VCaP (cell line): Measurements from ENCODE around the gene RNGTT.
A peak's percentile ranks its signal among the peaks of the same experiment; 100 is the strongest.
"Not testable (repeated sequence)": the region's sequence is repeated elsewhere in the genome, so short reads cannot be mapped to it uniquely, and the experiment has no call there.

ENCODE experiments used
- H3K27ac ChIP-seq: fragments of 450-650 bp; 2 replicates; pipeline ENCODE4 v1.5.1; 2017
- TF ChIP-seq, protein P1 (sequence below): fragments of 450-650 bp; conservative IDR thresholded peaks from 2 replicates; pipeline ENCODE4 v1.5.1; 2017; ENCODE audit warnings: mild to moderate bottlenecking, moderate library complexity

The RNGTT gene

DNA sequence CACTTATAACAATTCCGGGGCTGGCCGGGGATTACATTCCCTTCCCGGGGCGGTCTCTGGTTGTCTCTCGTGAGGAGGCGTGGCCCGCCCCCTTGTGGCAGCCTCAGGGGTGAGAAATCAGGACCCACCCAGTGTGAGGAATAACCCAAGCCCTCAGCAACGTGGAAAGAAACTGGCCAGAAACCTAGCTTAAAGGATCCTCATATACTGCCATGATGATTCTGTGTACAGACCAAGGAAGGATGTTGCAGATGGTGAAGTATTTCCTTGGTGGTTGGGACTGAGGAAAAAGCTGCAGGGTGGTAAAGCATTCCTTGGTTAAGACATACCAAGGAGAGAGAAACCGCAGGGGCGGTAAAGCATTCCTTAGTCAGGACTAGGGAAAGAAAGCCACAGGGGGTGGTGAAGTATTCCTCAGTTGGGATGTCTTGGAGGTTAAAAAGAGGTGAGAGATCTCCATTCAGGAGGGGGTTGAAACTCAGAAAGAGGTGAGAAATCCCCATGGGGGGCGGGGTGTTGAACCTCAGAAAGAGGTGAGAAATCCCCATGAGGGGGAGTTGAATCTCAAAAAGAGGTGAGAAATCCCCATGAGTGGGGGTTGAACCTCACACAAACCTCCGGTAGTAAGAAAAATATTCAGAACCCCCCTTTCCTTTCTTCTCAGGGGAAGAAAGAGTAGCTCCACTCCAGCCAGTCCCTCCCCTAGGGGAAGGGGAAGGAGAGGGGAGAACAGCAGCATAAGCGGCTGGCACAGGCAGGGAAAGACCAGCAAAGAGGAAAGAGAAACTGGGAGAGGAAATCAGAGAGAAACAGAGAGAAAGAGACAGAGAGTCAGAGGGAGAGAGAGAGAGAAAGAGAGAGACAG is 238.1 kb downstream of the RNGTT start:
- H3K27ac ChIP-seq: no peak overlapping the region
- TF ChIP-seq, protein P1, sequence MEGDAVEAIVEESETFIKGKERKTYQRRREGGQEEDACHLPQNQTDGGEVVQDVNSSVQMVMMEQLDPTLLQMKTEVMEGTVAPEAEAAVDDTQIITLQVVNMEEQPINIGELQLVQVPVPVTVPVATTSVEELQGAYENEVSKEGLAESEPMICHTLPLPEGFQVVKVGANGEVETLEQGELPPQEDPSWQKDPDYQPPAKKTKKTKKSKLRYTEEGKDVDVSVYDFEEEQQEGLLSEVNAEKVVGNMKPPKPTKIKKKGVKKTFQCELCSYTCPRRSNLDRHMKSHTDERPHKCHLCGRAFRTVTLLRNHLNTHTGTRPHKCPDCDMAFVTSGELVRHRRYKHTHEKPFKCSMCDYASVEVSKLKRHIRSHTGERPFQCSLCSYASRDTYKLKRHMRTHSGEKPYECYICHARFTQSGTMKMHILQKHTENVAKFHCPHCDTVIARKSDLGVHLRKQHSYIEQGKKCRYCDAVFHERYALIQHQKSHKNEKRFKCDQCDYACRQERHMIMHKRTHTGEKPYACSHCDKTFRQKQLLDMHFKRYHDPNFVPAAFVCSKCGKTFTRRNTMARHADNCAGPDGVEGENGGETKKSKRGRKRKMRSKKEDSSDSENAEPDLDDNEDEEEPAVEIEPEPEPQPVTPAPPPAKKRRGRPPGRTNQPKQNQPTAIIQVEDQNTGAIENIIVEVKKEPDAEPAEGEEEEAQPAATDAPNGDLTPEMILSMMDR: 0 out of 2 replicates have a peak, but pooled peaks have one; percentile 5

DNA sequence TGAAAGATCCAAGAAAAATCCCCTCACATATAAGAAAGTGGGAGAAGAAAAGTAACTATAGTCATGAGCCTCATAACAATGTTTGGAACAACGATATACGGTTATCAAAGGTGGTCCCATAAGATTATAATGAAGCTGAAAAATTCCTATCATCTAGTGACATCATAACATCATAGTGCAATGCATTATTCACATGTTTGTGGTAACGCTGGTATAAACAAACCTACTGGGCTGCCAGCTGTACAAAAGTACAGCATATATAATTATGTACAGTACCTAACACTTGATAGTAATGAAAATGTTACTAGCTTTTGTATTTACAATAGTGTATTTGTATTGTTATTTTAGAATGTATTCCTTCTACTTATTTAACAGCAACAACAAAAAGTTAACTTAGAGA is 240.7 kb downstream of the RNGTT start:
- TF ChIP-seq, protein P1: no peak
- H3K27ac ChIP-seq: no peak overlapping the region

DNA sequence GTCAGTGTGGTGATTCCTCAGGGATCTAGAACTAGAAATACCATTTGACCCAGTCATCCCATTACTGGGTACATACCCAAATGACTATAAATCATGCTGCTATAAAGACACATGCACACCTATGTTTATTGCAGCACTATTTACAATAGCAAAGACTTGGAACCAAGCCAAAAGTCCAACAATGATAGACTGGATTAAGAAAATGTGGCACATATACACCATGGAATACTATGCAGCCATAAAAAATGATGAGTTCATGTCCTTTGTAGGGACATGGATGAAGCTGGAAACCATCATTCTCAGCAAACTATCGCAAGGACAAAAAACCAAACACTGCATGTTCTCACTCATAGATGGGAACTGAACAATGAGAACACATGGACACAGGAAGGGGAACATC is 247.0 kb downstream of the RNGTT start:
- H3K27ac ChIP-seq: not testable (repeated sequence)

DNA sequence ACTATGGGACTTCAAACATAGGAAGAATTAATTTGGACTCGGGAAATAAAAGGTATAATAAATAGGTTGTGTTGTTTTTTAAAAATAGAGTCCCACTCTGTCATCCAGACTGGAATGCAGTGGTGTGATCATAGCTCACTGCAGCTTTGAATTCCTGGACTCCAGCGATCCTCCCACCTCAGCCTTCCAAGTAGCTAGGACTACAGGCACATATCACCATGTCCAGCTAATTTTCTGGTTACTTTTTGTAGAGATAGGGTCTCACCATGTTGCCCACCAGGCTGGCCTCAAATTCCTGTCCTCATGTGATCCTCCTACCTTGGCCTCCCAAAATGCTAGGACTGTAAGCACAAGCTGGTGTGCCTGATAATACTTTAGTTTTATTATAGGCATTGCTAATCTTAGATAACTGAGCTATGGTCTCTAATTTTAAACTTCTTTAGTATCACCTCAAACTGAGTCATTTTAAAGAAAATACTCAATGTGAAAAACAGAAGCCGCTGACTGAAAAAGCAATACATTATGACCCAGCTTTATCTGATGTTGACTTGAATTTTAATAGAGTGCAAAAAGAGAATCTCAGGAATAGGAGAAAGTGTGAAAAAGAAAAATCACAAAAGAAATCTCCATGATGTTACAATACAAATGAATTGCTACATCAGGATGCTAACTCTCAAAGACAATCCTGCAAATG is 251.0 kb downstream of the RNGTT start:
- TF ChIP-seq, protein P1: no peak

DNA sequence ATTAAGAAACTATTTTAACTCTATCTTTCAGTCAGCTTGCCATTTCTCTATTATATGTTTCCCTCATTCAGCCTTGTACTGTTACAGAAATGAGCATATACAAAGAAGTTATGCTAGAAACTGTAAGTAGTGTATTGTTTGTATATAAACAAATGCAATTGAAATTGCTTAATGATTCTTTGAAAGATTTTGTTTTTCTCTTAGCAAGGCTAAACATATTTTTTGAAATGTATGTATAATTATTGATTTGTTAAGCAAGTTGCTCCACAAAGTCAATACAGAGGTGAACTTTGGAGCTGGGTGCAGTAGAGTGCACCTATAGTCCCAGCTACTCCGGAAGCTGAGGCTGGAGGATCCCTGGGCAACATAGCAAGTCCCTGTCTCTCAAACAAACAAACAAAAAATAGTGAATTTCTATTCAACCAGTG is 253.6 kb downstream of the RNGTT start:
- TF ChIP-seq, protein P1: no peak
- H3K27ac ChIP-seq: no peak overlapping the region

More for the DNA sequence above, 251.0 kb downstream of the RNGTT start:
- H3K27ac ChIP-seq: no peak overlapping the region

DNA sequence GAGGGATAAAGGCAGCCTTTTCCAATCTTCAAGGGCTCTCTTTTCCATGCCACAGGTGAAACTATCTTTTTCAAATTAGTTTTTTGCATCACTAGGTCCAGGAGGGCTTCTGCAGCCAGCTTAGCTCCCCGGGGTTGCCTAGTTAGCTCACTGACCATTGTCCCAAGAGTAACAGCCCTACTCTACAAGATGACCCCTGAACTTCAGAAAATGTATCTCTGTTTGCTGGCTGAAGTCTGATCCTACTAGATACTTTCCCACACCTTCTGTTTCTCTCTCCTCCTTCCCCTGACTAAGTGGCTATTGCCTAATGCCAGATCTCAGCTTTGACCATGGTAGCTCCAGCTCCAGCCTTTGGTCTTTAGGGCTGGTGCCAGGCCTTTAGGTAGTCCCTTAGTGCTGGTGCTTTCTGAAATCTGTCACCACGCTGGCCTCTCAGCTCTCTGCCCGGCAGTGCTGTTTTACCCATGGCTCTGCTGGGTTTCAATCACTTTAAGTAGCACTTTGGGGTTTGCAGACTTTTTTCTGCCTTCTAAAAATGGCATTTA is 255.1 kb downstream of the RNGTT start:
- TF ChIP-seq, protein P1: no peak

DNA sequence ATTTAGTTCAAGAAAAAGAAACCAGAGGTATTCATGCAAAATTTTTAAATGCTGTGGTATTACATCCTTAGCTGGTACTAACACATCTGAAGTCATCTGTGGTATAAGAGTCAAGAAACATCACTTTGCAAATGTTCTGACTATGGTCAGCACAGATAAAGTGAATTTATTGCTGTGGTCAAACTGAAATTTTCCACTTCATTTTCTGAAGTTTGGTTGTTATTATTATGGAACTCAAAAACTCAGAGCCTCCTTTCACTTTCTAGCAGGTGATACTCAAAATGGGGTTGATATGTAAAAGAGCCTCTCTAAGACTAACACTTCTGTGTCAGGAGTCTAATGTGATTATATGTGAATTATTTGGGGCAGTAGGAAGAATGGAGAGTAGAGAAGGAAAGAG is 257.8 kb downstream of the RNGTT start:
- no peak overlapping the region for H3K27ac ChIP-seq

More for the DNA sequence above, 255.1 kb downstream of the RNGTT start:
- H3K27ac ChIP-seq: no peak overlapping the region

More for the DNA sequence above, 257.8 kb downstream of the RNGTT start:
- TF ChIP-seq, protein P1: no peak
